Measurements from ENCODE around the gene SLC46A2.

The SLC46A2 gene

DNA sequence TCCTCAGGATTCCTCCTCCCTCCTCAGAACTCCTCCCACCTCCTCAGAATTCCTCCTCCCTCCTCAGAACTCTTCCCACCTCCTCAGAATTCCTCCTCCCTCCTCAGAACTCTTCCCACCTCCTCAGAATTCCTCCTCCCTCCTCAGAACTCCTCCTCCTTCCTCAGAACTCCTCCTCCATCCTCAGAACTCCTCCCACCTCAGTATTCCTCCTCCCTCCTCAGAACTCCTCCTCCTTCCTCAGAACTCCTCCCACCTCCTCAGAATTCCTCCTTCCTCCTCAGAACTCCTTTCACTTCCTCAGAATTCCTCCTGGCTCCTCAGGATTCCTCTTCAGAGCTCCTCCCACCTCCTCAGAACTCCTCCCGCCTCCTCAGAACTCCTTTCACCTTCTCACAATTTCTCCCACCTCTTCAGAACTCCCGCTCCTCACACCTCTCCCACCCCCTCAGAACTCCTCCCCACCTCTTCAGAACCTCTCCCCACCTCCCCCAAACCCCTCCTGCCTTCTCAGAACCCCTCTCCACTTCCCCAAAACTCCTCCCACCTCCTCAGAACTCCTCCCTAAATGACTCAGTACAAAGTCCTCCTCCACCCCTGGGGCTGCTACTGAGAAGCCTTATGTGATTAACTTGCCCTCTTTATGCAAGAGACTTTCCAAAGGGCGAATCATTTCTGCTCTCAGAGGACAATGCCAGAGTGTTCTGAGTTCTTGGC is 23.2 kb downstream of the SLC46A2 start:
- DNase-seq (ENCODE audit: low read depth), result no peak
- no peak overlapping the region for H3K4me3 ChIP-seq (ENCODE audit: low read depth, low read length)
- TF ChIP-seq, protein P1, sequence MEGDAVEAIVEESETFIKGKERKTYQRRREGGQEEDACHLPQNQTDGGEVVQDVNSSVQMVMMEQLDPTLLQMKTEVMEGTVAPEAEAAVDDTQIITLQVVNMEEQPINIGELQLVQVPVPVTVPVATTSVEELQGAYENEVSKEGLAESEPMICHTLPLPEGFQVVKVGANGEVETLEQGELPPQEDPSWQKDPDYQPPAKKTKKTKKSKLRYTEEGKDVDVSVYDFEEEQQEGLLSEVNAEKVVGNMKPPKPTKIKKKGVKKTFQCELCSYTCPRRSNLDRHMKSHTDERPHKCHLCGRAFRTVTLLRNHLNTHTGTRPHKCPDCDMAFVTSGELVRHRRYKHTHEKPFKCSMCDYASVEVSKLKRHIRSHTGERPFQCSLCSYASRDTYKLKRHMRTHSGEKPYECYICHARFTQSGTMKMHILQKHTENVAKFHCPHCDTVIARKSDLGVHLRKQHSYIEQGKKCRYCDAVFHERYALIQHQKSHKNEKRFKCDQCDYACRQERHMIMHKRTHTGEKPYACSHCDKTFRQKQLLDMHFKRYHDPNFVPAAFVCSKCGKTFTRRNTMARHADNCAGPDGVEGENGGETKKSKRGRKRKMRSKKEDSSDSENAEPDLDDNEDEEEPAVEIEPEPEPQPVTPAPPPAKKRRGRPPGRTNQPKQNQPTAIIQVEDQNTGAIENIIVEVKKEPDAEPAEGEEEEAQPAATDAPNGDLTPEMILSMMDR (IDR thresholded peaks at IDR 0.05; ENCODE audit: low read depth, low read length, missing control alignments), result no peak

DNA sequence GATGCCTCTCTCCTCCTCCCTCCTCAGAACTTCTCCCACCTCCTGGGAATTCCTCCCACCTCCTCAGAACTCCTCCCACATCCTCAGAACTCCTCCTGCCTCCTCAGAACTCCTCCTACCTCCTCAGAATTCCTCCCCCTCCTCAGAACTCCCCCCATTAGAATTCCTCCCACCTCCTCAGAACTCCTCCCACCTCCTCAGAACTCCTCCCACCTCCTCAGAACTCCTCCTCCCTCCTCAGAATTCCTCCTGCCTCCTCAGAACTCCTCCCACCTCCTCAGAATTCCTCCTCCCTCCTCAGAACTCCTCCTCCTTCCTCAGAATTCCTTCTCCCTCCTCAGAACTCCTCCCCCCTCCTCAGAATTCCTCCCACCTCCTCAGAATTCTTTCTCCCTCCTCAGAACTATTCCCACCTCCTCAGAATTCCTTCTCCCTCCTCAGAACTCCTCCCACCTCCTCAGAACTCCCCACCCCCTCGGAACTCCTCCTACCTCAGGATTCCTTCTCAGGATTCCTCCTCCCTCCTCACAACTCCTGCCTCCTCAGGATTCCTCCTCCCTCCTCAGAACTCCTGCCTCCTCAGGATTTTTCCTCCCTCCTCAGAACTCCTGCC is 23.9 kb downstream of the SLC46A2 start:
- no peak overlapping the region for H3K4me3 ChIP-seq (ENCODE audit: low read depth, low read length)
- no peak for DNase-seq (ENCODE audit: low read depth)
- TF ChIP-seq, protein P1 (IDR thresholded peaks at IDR 0.05; ENCODE audit: low read depth, low read length, missing control alignments), result no peak

DNA sequence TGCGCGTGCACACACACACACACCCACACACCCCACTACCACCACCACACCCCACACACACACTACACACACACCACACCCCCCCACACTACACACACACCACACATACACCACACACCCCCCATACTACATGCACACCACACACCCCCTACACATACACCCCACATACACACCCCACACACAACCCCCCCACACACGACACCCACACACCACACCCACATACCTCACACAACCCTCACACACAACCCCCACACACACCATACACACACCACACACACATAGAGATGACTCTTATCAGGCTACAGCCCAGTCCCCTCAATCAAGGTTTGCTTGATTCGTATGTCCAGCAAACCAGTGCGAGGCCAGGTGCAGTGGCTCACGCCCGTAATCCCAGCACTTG is 25.7 kb downstream of the SLC46A2 start:
- H3K4me3 ChIP-seq (ENCODE audit: low read depth, low read length), result no peak overlapping the region
- TF ChIP-seq, protein P1 (IDR thresholded peaks at IDR 0.05; ENCODE audit: low read depth, low read length, missing control alignments), result no peak
- no peak for DNase-seq (ENCODE audit: low read depth)

DNA sequence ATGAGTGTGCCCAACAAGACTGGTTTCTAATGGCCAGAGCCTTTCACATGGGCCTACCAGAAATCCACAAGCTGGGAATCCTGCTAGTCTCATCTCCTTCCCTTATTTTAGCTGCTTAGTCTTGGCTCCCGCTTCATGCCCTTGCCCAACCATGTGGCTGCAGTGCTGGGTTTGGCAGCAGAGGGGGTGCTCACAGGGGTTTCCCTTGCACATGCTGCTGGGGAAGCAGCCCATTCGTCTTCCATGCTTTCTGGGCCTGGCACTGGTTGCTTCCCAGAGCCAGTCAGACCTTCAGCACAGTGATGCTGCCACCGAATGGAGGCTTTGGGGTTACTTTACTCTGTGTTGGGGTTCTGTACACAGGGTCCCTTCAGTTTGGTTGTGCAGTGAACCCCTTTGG is 26.3 kb downstream of the SLC46A2 start:
- no peak for DNase-seq (ENCODE audit: low read depth)
- no peak overlapping the region for H3K4me3 ChIP-seq (ENCODE audit: low read depth, low read length)
- TF ChIP-seq, protein P1 (IDR thresholded peaks at IDR 0.05; ENCODE audit: low read depth, low read length, missing control alignments), result no peak

DNA sequence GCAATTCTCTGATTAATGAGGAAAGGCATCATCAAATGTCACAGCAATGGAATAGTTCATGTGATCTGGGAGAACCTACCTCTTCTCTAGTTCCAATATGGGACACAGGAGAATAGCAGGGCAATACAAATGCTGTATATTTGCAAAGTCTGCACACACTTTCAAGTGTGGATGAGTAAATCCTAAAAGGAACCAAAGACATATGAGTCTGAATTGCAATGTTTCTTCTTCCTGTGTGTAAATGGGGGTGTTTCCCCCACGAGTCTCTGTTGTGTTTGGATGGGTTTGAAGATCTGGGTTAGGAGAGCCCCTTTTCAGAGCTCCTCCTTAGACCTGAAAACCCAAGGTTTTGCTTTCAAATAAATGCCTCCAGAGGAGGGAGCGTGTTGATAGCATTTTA is 26.9 kb downstream of the SLC46A2 start:
- DNase-seq (ENCODE audit: low read depth), result no peak
- no peak overlapping the region for H3K4me3 ChIP-seq (ENCODE audit: low read depth, low read length)
- TF ChIP-seq, protein P1 (IDR thresholded peaks at IDR 0.05; ENCODE audit: low read depth, low read length, missing control alignments), result no peak

DNA sequence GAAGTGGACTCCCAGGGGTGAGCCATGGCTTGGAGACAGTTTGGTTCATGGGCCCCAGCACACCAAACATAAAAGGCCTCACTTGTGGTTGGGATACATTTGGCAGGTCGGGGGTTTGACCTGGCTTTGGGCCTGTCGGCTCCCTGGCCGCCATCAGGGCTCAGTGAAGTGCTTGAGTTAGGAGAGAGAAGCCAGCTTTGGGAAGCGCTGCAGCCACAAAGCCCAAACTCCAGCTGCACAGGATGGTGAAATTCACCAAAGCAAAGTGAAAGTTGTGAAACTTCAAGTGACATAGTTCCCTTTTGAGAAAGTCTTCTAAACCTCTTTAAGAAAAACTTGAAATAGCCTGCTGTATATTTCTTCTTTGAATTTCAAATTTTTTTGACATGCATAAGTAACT is 27.5 kb downstream of the SLC46A2 start:
- H3K4me3 ChIP-seq (ENCODE audit: low read depth, low read length), result no peak overlapping the region
- TF ChIP-seq, protein P1 (IDR thresholded peaks at IDR 0.05; ENCODE audit: low read depth, low read length, missing control alignments), result no peak
- no peak for DNase-seq (ENCODE audit: low read depth)

All from GM12864 (cell line).